ENCODE measurements around the gene ADK. TPM values are rescaled to one million over a fixed set of nuclear protein-coding genes. Genes with fewer than 3 reads are reported as not detected.

The ADK gene
- total RNA-seq, 4 donors from 2014 or later, result 15.3 to 23.3 (median 20.8) TPM

DNA sequence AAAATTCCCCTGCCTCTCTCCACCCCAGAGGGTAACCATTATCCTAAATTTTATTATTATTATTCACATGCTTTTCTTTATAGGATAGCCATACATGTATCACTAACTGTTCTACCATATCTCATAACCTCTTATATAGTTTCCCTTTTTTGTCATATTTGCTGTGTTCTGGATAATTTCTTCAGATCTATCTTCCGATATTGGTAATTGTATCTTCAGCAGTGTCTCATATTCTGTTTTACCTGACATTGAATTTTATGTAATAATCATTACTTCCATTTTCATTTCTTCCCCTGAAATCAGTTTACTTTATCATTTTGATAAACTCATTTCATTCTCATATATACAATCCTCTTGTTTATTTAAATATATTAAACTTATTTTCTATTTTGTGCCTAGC lies 273.5 kb downstream of the ADK start:
- 95 to 100% methylated on average over 1 of the region's 1 CpG for WGBS, 2 donors (ENCODE audit: low coverage in 1 of 2)
- TF ChIP-seq EP300 (IDR thresholded peaks at IDR 0.05) (no peak), POLR2A (IDR thresholded peaks at IDR 0.05) (no peak), POLR2AphosphoS5 (IDR thresholded peaks at IDR 0.05) (no peak)
- TF ChIP-seq, protein P1, sequence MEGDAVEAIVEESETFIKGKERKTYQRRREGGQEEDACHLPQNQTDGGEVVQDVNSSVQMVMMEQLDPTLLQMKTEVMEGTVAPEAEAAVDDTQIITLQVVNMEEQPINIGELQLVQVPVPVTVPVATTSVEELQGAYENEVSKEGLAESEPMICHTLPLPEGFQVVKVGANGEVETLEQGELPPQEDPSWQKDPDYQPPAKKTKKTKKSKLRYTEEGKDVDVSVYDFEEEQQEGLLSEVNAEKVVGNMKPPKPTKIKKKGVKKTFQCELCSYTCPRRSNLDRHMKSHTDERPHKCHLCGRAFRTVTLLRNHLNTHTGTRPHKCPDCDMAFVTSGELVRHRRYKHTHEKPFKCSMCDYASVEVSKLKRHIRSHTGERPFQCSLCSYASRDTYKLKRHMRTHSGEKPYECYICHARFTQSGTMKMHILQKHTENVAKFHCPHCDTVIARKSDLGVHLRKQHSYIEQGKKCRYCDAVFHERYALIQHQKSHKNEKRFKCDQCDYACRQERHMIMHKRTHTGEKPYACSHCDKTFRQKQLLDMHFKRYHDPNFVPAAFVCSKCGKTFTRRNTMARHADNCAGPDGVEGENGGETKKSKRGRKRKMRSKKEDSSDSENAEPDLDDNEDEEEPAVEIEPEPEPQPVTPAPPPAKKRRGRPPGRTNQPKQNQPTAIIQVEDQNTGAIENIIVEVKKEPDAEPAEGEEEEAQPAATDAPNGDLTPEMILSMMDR (IDR thresholded peaks at IDR 0.05), result no peak

DNA sequence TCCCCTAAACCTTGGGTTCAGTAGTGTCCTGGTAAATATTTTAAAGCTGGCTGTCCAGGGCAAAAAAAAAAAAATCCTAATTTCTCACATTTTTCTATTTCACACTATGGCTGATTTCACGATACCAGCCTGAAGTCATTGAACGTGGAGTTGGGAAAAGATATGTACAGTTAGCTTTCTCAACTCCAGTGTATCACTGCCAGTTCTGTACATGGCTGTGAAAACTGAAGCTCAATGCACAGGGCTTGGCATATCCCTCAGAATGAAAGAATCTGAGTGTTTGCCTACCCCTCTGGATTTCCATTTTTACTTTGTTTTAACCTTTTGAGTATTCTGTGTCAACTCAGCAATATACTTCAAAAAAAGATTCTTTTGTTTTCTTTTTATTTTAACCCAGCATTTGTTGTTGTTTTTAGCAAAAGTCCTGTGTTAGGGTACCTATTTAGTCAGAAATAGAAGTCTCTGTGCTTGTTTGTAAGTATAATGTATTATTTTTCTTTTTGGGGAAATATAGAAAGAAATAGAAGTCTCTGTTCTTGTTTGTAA lies 274.5 kb downstream of the ADK start:
- Histone ChIP-seq H3K27ac (no peak overlapping the region), H3K4me1 (no peaks in the 10 kb centered on the region), H3K27me3 (no peaks in the 10 kb centered on the region), H3K9me3 (no peaks in the 10 kb centered on the region), H3K4me3 (no peak overlapping the region), H3K36me3 (no peaks in the 10 kb centered on the region)
- ATAC-seq, result no peak
- no peak for TF ChIP-seq POLR2A (IDR thresholded peaks at IDR 0.05)
- TF ChIP-seq, protein P1 (IDR thresholded peaks at IDR 0.05), result no peak
- no peak for TF ChIP-seq EP300 (IDR thresholded peaks at IDR 0.05)
- no peak for TF ChIP-seq POLR2AphosphoS5 (IDR thresholded peaks at IDR 0.05)
- WGBS, 2 donors (ENCODE audit: low coverage in 1 of 2), result 95% methylated on average over 2 of the region's 2 CpGs

More for the DNA sequence above, 273.5 kb downstream of the ADK start:
- no peak for ATAC-seq
- Histone ChIP-seq H3K36me3 (no peaks in the 10 kb centered on the region), H3K9me3 (no peaks in the 10 kb centered on the region), H3K4me1 (no peaks in the 10 kb centered on the region), H3K27ac (no peak overlapping the region), H3K4me3 (no peak overlapping the region), H3K27me3 (no peaks in the 10 kb centered on the region)

DNA sequence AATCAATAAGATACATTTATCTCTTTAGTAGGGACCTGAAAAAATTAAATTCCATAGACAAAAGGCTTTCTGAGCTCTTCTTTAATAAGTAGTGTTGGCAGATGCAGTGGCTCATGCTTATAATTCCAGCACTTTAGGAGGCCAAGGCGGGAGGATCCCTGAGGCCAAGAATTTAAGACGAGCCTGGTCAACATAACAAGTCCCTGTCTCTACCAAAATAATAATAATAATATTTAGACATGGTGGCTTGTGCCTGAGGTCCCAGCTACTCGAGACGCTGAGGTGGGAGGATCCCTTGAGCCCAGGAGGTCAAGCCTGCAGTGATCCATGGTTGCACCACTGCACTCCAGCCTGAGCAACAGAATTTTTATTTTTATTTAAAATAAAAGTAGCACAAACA lies 280.8 kb downstream of the ADK start:
- Histone ChIP-seq H3K4me1 (no peaks in the 10 kb centered on the region), H3K27ac (no peak overlapping the region), H3K4me3 (no peak overlapping the region), H3K9me3 (no peaks in the 10 kb centered on the region), H3K27me3 (no peaks in the 10 kb centered on the region), H3K36me3 (no peaks in the 10 kb centered on the region)
- WGBS, 2 donors (ENCODE audit: low coverage in 1 of 2), result 90% methylated on average over 3 of the region's 4 CpGs; no CpG with 5 or more reads in 1 of the 2 donors
- TF ChIP-seq POLR2A (IDR thresholded peaks at IDR 0.05) (no peak), POLR2AphosphoS5 (IDR thresholded peaks at IDR 0.05) (no peak), EP300 (IDR thresholded peaks at IDR 0.05) (no peak)
- TF ChIP-seq, protein P1 (IDR thresholded peaks at IDR 0.05), result no peak
- ATAC-seq, result no peak

DNA sequence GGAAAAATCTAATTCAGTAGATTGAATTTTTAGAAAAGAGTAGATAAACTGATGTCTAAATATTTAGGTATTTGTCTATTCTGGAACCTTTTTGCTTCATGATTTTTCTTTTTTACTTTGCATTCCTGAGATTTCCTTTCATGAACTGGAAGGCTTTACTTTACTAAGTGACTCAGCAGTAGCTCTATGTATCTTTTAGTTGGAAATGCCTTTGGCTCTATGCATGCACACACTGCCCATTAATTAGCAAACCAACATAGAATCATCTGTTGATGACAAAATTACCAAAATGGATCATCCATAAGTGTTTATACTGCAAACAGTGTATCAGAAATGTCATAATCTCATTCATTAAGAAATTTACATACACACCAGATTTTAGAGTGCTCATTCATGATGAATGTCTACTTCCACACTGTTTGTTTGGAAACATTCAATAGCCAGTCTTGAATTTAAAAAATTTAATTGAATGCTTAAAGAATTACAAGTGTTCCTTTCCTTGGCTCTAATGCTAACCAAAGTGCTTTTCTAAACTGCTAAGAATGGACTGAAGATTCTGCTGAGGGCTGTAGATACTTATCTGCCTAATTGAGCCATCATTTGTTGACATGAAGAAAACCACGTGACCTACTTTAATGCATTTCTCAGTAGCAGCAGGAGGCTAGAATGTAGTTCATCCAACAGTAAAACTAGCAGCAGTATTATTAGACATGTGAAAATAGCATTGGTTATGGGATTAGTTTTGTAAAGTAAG lies 282.0 kb downstream of the ADK start:
- 27 to 29% methylated on average over 1 of the region's 1 CpG for WGBS, 2 donors (ENCODE audit: low coverage in 1 of 2)
- no peak overlapping the region for H3K4me3 ChIP-seq
- ATAC-seq, result no peak
- no peaks in the 10 kb centered on the region for H3K4me1 ChIP-seq
- no peak for TF ChIP-seq POLR2AphosphoS5 (IDR thresholded peaks at IDR 0.05)
- no peak for TF ChIP-seq EP300 (IDR thresholded peaks at IDR 0.05)
- TF ChIP-seq, protein P1 (IDR thresholded peaks at IDR 0.05), result no peak
- TF ChIP-seq POLR2A (IDR thresholded peaks at IDR 0.05), result no peak
- H3K27ac ChIP-seq, result no peak overlapping the region
- H3K27me3 ChIP-seq, result no peaks in the 10 kb centered on the region
- no peaks in the 10 kb centered on the region for H3K36me3 ChIP-seq
- H3K9me3 ChIP-seq, result no peaks in the 10 kb centered on the region

DNA sequence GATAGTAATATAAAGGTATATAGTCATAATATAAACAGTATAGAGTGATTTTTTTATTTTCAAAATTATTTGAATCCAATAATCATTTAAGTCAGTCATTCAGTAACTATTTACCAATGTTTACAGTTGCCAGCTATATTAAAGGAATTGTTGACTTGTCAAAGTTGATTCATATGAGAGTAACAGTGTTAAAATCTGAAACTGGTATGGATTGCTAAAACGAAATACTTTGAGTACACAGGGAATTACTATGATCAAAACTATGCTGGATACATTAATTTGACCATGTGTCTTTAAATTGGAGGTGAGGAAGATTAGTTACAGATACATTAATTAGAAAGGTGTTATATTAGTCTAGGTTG lies 282.6 kb downstream of the ADK start:
- Histone ChIP-seq H3K36me3 (no peaks in the 10 kb centered on the region), H3K9me3 (no peaks in the 10 kb centered on the region)
- 74 to 75% methylated on average over 1 of the region's 1 CpG for WGBS, 2 donors (ENCODE audit: low coverage in 1 of 2)

More for the DNA sequence above, 282.6 kb downstream of the ADK start:
- H3K27ac ChIP-seq, result no peak overlapping the region
- ATAC-seq, result no peak
- TF ChIP-seq POLR2A (IDR thresholded peaks at IDR 0.05) (no peak), POLR2AphosphoS5 (IDR thresholded peaks at IDR 0.05) (no peak), EP300 (IDR thresholded peaks at IDR 0.05) (no peak)
- TF ChIP-seq, protein P1 (IDR thresholded peaks at IDR 0.05), result no peak
- no peak overlapping the region for H3K4me3 ChIP-seq
- no peaks in the 10 kb centered on the region for H3K27me3 ChIP-seq
- no peaks in the 10 kb centered on the region for H3K4me1 ChIP-seq

Measured in gastroesophageal sphincter (tissue), 4 donors.